HepG2 (cell line): ENCODE data around the gene NBEAL2. TPM values are rescaled to one million over a fixed set of nuclear protein-coding genes. Genes with fewer than 3 reads are reported as not detected.

Experiments used
- ATAC-seq: fragments of 200-7000 bp; cut with Tn5 transposase; 3 replicates; pipeline ENCODE4 v1.9.1; 2020; ENCODE audit warnings: mild to moderate bottlenecking, moderate library complexity
- BruUV-seq: library from RNA; stranded (reverse); fragments of 400-500 nt; replicated peaks from 2 replicates; lab custom pipeline; 2021; lab: Mats Ljungman, UMichigan
- CTCF ChIA-PET: fragments of 300-600 bp; formaldehyde crosslinking; extraction: SDS; loops from one replicate; lab custom pipeline; 2021; ENCODE audit warnings: low total read pairs, inconsistent platforms, low intra/inter-chr PET ratio; lab: Yijun Ruan, JAX
- POLR2A ChIA-PET: fragments of 350-600 bp; sonication (Branson Sonifier 250); formaldehyde crosslinking; loops from one replicate; lab custom pipeline; 2020; ENCODE audit warnings: antibody characterized with exemption, inconsistent platforms; lab: Yijun Ruan, JAX
- DNase-seq: peaks from one replicate; pipeline ENCODE4 v3.0.0-alpha.2; 2015; ENCODE audit warnings: low spot score
- FAIRE-seq: peaks from 3 replicates; lab custom pipeline; 2011; peaks lifted over from hg19 to GRCh38; lab: Jason Lieb, UNC
- H2AFZ ChIP-seq: one replicate; pipeline ENCODE4 v1.6.1; 2011; ENCODE audit warnings: low read length, inconsistent platforms
- H3K27ac ChIP-seq: fragments of 300-600 bp; 3 replicates; pipeline ENCODE4 v1.8.0; 2011; ENCODE audit warnings: mixed run types, mild to moderate bottlenecking, mixed read lengths, low read length, inconsistent platforms; ENCODE audit not compliant: insufficient read depth; ENCODE audit errors: extremely low read length
- H3K27me3 ChIP-seq, 2 experiments: fragments of 200-600 bp in 1 of 2; 2 replicates in 1 of 2; 3 replicates in 1 of 2; pipeline versions ENCODE4 v1.6.0 to v1.8.0; 2011; ENCODE audit warnings: low read length in 2 of 2, mild to moderate bottlenecking in 2 of 2, moderate library complexity in 2 of 2, inconsistent platforms in 1 of 2; ENCODE audit not compliant: insufficient read depth in 2 of 2, control insufficient read depth in 1 of 2
- H3K36me3 ChIP-seq, 2 experiments: fragments of 200-600 bp in 1 of 2; replicated peaks in 1 of 2; 2 replicates in 1 of 2; 3 replicates in 1 of 2; pipeline versions ENCODE4 v1.5.1 to v1.8.0; 2011; ENCODE audit warnings: low read length in 2 of 2, inconsistent platforms in 1 of 2; ENCODE audit not compliant: insufficient read depth in 2 of 2, control insufficient read depth in 1 of 2
- H3K4me1 ChIP-seq: 2 replicates; pipeline ENCODE4 v1.5.1; 2012; ENCODE audit warnings: low read length, inconsistent platforms; ENCODE audit not compliant: insufficient read depth
- H3K4me2 ChIP-seq: 2 replicates; pipeline ENCODE4 v1.6.0; 2011; ENCODE audit warnings: low read depth, low read length, inconsistent platforms
- H3K4me3 ChIP-seq, 3 experiments: fragments of 200-600 bp in 1 of 3; sonication (generic), shearing (Covaris generic) in 1 of 3; replicated peaks in 1 of 3; 2 replicates each; pipeline ENCODE4 v1.5.1; 2011 to 2016; ENCODE audit warnings: low read length in 3 of 3, inconsistent platforms in 2 of 3, low read depth in 2 of 3, mild to moderate bottlenecking in 2 of 3, control low read depth in 1 of 3, mixed read lengths in 1 of 3; ENCODE audit not compliant: insufficient read depth in 1 of 3
- H3K79me2 ChIP-seq: one replicate; pipeline ENCODE4 v1.6.1; 2011; ENCODE audit warnings: low read length, inconsistent platforms; ENCODE audit not compliant: insufficient read depth
- H3K9ac ChIP-seq: 2 replicates; pipeline ENCODE4 v1.6.0; 2011; ENCODE audit warnings: mild to moderate bottlenecking, low read depth, low read length, inconsistent platforms; ENCODE audit not compliant: insufficient read depth
- H3K9me3 ChIP-seq: 2 replicates; pipeline ENCODE4 v1.5.1; 2012; ENCODE audit warnings: mild to moderate bottlenecking, low read length
- H4K20me1 ChIP-seq: 2 replicates; pipeline ENCODE4 v1.6.0; 2011; ENCODE audit warnings: inconsistent platforms, mild to moderate bottlenecking, low read length, moderate library complexity; ENCODE audit not compliant: insufficient read depth
- KDM4B ChIP-seq: sonication (generic); formaldehyde crosslinking; IDR thresholded peaks from 2 replicates; pipeline ENCODE4 v1.4.0; 2020; ENCODE audit warnings: missing genetic modification reagents
- MZF1 ChIP-seq: sonication (generic); formaldehyde crosslinking; IDR thresholded peaks from 2 replicates; pipeline ENCODE4 v1.8.1; 2023; ENCODE audit warnings: mild to moderate bottlenecking, missing genetic modification reagents, borderline replicate concordance
- RCOR2 ChIP-seq: IDR thresholded peaks from 2 replicates; pipeline ENCODE4 v1.6.1; 2016; ENCODE audit warnings: missing biosample characterization, missing genetic modification reagents
- ZC3H13 ChIP-seq: sonication (generic); formaldehyde crosslinking; IDR thresholded peaks from 2 replicates; pipeline ENCODE4 v1.8.1; 2023; ENCODE audit warnings: mild to moderate bottlenecking, missing genetic modification reagents, moderate library complexity
- ZSCAN12 ChIP-seq: sonication (generic); formaldehyde crosslinking; IDR thresholded peaks from 2 replicates; pipeline ENCODE4 v1.9.0; 2021; ENCODE audit warnings: mild to moderate bottlenecking, missing genetic modification reagents
- ZSCAN21 ChIP-seq: sonication (generic); formaldehyde crosslinking; IDR thresholded peaks from 2 replicates; pipeline ENCODE4 v1.8.0; 2022; ENCODE audit warnings: mild to moderate bottlenecking, missing genetic modification reagents, moderate library complexity, borderline replicate concordance
- WGBS: methylation state at CpG from one replicate; pipeline ENCODE4 v1.1.6; 2017; ENCODE audit warnings: low lambda C conversion rate; 5-methylcytosine and 5-hydroxymethylcytosine counted together
- in situ Hi-C: cut with HindIII; loops from 2 replicates; pipeline ENCODE4 v1.10.0; 2017; ENCODE audit warnings: low pct_unique_long_range_greater_than_20kb; ENCODE audit not compliant: extremely low pct_ligation_motif_present
- intact Hi-C: fragments of 100-400 bp; cut with micrococcal nuclease; formaldehyde crosslinking; loops from one replicate; pipeline ENCODE4 v1.10.0; 2022; ENCODE audit not compliant: unreplicated experiment
- polyA plus RNA-seq, 8 experiments: library from polyadenylated mRNA; depleted of rRNA in 3 of 8; stranded (reverse) in 7 of 8; unstranded in 1 of 8; fragments of >200 nt; fragmentation: Illumina TruSeq in 4 of 8; extraction: Trizol in 4 of 8; gene quantifications; 2 replicates each; pipeline versions ENCODE4 v1.2.1 to v1.2.3, GENCODE V29; 2011 to 2016; ENCODE audit warnings: low read depth in 4 of 8, missing spikeins in 1 of 8, mixed read lengths in 1 of 8; ENCODE audit not compliant: insufficient read depth in 1 of 8
- total RNA-seq, 5 experiments: library from RNA; depleted of rRNA; stranded (reverse); fragments of >200 nt; fragmentation: Illumina TruSeq; extraction: Trizol; gene quantifications; 2 replicates each; pipeline ENCODE4 v1.2.3, GENCODE V29; 2016; ENCODE audit warnings: low read depth in 1 of 5
- TF ChIP-seq, protein P1 (sequence below): sonication (generic); formaldehyde crosslinking; IDR thresholded peaks from 2 replicates; pipeline ENCODE4 v1.5.0; 2020; ENCODE audit warnings: mild to moderate bottlenecking, missing genetic modification reagents
- TF ChIP-seq, protein P2 (sequence below): sonication (generic); formaldehyde crosslinking; IDR thresholded peaks from 2 replicates; pipeline ENCODE4 v1.4.0; 2020; ENCODE audit warnings: missing genetic modification reagents
- TF ChIP-seq, protein P3 (sequence below): sonication (generic); formaldehyde crosslinking; IDR thresholded peaks from 2 replicates; pipeline ENCODE4 v1.5.1; 2020; ENCODE audit warnings: mild to moderate bottlenecking, missing genetic modification reagents, moderate library complexity

NBEAL2 gene
- total and polyA plus RNA-seq, 2 of the 13 experiments (the other 11 are each of a cell fraction or from before 2014, with no cell fraction given): 9.7 to 12.4 TPM

- H3K36me3 ChIP-seq: no peaks in the 10 kb centered on the region
- BruUV-seq: no TSS peak
- H3K9me3 ChIP-seq: no peaks in the 10 kb centered on the region
- no peaks in the 10 kb centered on the region for H4K20me1 ChIP-seq
- WGBS: no CpG with 5 or more reads among the region's 2 CpGs
- DNase-seq (no peak), FAIRE-seq (no peak), ATAC-seq (no peak)
- intact Hi-C loops (no loop called here), in situ Hi-C loops (no loop called here)
- no peak overlapping the region for H3K4me3 ChIP-seq
- H3K27me3 ChIP-seq: no peaks in the 10 kb centered on the region
- ChIA-PET CTCF (no interaction called here), POLR2A (interaction anchor here (1.7 kb wide), 1 partner anchor 14 kb away, joined by 5 read pairs; the partner anchor contains the start of gene NBEAL2)
- H2AFZ ChIP-seq: no peak overlapping the region
- H3K4me2 ChIP-seq: no peak overlapping the region
- no peak overlapping the region for H3K9ac ChIP-seq
- no peaks in the 10 kb centered on the region for H3K79me2 ChIP-seq
- no peak overlapping the region for H3K27ac ChIP-seq
- peaks cover 6% of the 10 kb centered on the region for H3K4me1 ChIP-seq
- TF ChIP-seq, protein P1, sequence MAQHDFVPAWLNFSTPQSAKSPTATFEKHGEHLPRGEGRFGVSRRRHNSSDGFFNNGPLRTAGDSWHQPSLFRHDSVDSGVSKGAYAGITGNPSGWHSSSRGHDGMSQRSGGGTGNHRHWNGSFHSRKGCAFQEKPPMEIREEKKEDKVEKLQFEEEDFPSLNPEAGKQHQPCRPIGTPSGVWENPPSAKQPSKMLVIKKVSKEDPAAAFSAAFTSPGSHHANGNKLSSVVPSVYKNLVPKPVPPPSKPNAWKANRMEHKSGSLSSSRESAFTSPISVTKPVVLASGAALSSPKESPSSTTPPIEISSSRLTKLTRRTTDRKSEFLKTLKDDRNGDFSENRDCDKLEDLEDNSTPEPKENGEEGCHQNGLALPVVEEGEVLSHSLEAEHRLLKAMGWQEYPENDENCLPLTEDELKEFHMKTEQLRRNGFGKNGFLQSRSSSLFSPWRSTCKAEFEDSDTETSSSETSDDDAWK (CRISPR knock-in tag): no peak
- TF ChIP-seq, protein P2, sequence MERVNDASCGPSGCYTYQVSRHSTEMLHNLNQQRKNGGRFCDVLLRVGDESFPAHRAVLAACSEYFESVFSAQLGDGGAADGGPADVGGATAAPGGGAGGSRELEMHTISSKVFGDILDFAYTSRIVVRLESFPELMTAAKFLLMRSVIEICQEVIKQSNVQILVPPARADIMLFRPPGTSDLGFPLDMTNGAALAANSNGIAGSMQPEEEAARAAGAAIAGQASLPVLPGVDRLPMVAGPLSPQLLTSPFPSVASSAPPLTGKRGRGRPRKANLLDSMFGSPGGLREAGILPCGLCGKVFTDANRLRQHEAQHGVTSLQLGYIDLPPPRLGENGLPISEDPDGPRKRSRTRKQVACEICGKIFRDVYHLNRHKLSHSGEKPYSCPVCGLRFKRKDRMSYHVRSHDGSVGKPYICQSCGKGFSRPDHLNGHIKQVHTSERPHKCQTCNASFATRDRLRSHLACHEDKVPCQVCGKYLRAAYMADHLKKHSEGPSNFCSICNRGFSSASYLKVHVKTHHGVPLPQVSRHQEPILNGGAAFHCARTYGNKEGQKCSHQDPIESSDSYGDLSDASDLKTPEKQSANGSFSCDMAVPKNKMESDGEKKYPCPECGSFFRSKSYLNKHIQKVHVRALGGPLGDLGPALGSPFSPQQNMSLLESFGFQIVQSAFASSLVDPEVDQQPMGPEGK (CRISPR knock-in tag): no peak
- no peak for TF ChIP-seq MZF1 (CRISPR knock-in tag)
- TF ChIP-seq, all 625 proteins: peak for 0
Measured at GRCh38 chr3:46993292-46993691, 13.8 kb downstream of the NBEAL2 start.

GRCh38 chr3:46993986-46994385 lies 14.5 kb downstream of the NBEAL2 start:
- no peak overlapping the region for H3K4me2 ChIP-seq
- no peaks in the 10 kb centered on the region for H4K20me1 ChIP-seq
- no peaks in the 10 kb centered on the region for H3K27me3 ChIP-seq
- in situ Hi-C loops: no loop called here
- FAIRE-seq (no peak), ATAC-seq (no peak), DNase-seq (no peak)
- no peak overlapping the region for H2AFZ ChIP-seq
- peaks cover 12% of the 10 kb centered on the region for H3K4me1 ChIP-seq
- intact Hi-C loops: no loop called here
- BruUV-seq: no TSS peak
- H3K36me3 ChIP-seq: no peaks in the 10 kb centered on the region
- no peaks in the 10 kb centered on the region for H3K79me2 ChIP-seq
- TF ChIP-seq ZSCAN21 (CRISPR knock-in tag): no peak
- TF ChIP-seq KDM4B (CRISPR knock-in tag): no peak
- TF ChIP-seq ZC3H13 (CRISPR knock-in tag): no peak
- no peak for TF ChIP-seq RCOR2 (CRISPR knock-in tag)
- TF ChIP-seq, protein P3, sequence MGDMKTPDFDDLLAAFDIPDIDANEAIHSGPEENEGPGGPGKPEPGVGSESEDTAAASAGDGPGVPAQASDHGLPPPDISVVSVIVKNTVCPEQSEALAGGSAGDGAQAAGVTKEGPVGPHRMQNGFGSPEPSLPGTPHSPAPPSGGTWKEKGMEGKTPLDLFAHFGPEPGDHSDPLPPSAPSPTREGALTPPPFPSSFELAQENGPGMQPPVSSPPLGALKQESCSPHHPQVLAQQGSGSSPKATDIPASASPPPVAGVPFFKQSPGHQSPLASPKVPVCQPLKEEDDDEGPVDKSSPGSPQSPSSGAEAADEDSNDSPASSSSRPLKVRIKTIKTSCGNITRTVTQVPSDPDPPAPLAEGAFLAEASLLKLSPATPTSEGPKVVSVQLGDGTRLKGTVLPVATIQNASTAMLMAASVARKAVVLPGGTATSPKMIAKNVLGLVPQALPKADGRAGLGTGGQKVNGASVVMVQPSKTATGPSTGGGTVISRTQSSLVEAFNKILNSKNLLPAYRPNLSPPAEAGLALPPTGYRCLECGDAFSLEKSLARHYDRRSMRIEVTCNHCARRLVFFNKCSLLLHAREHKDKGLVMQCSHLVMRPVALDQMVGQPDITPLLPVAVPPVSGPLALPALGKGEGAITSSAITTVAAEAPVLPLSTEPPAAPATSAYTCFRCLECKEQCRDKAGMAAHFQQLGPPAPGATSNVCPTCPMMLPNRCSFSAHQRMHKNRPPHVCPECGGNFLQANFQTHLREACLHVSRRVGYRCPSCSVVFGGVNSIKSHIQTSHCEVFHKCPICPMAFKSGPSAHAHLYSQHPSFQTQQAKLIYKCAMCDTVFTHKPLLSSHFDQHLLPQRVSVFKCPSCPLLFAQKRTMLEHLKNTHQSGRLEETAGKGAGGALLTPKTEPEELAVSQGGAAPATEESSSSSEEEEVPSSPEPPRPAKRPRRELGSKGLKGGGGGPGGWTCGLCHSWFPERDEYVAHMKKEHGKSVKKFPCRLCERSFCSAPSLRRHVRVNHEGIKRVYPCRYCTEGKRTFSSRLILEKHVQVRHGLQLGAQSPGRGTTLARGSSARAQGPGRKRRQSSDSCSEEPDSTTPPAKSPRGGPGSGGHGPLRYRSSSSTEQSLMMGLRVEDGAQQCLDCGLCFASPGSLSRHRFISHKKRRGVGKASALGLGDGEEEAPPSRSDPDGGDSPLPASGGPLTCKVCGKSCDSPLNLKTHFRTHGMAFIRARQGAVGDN (CRISPR knock-in tag): no peak
- no peak for TF ChIP-seq ZSCAN12 (CRISPR knock-in tag)
- no peak overlapping the region for H3K27ac ChIP-seq
- no peak overlapping the region for H3K4me3 ChIP-seq
- POLR2A ChIA-PET: no interaction called here
- WGBS: 81% methylated on average over 4 of the region's 7 CpGs
- CTCF ChIA-PET: no interaction called here
- H3K9ac ChIP-seq: no peak overlapping the region
- no peaks in the 10 kb centered on the region for H3K9me3 ChIP-seq
